NB4 (cell line): ENCODE results near the gene CLDN6.
A peak's percentile ranks its signal among the peaks of the same experiment; 100 is the strongest.

Experiments
- DNase-seq: peaks from one replicate; pipeline ENCODE4 v3.0.0; 2010; ENCODE audit warnings: low read depth
- H3K4me3 ChIP-seq: one replicate; pipeline ENCODE4 v1.5.1; 2011; ENCODE audit warnings: mild to moderate bottlenecking, low read depth, low read length, moderate library complexity
- CTCF ChIP-seq: IDR thresholded peaks from one replicate; pipeline ENCODE4 v1.5.1; 2012; ENCODE audit warnings: low read depth, low read length
- MAX ChIP-seq: IDR thresholded peaks from 2 replicates; pipeline ENCODE4 v1.6.1; 2011; ENCODE audit warnings: low read depth, low read length
- MYC ChIP-seq: IDR thresholded peaks from 2 replicates; pipeline ENCODE4 v1.6.1; 2011; ENCODE audit warnings: low read depth, low read length
- POLR2A ChIP-seq: IDR thresholded peaks from 2 replicates; pipeline ENCODE4 v1.6.1; 2011; ENCODE audit warnings: mild to moderate bottlenecking; ENCODE audit not compliant: insufficient read length; ENCODE audit errors: extremely low read depth

The CLDN6 gene

DNA sequence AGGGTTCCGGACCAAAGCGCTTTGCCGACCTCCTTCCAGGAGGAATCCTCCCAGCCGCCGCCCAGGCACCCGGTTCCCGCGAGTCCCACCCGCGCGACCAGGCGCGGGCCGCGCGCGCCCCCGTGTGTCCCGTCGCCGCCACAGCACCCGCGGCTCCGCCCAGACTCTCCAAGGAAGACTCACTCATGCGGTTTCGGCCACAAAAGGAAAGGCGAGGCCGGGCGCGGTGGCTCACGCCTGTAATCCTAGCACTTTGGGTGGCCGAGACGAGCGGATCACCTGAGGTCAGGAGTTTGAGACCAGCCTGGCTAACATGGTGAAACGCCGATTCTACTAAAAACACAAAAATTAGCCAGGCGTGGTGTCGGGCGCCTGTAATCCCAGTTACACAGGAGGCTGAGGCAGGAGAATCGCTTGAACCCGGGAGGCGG lies 34.3 kb downstream of the CLDN6 start:
- DNase-seq: peak; percentile 81
- no peak overlapping the region for H3K4me3 ChIP-seq
- TF ChIP-seq CTCF (peak; percentile 60), POLR2A (no peak), MYC (peak; percentile 47; the same call in 1 of the 2 replicates)

- DNase-seq: no peak
- H3K4me3 ChIP-seq: no peak overlapping the region
- no peak for TF ChIP-seq POLR2A
Measured at GRCh38 chr16:2982402-2982801, 35.6 kb downstream of the CLDN6 start.

DNA sequence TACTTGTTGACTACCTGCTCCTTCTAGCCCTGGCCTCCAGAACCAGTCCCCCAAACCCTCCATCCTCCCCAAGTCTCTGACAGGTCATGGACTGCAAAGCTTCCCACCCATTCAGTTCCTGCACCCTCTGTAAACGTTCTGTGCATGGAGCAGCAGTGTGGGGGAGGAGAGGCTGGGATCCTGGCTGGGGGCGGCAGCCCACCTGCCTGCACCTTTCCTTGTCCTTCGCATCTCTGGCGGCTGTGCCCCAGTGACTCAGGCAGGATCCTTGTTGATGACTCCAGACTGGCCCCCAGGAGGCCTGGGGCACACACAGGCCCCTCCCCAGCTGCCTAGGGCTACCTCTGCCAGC lies 36.1 kb downstream of the CLDN6 start:
- TF ChIP-seq CTCF (no peak), MYC (no peak)
- H3K4me3 ChIP-seq: no peak overlapping the region
- no peak for DNase-seq

DNA sequence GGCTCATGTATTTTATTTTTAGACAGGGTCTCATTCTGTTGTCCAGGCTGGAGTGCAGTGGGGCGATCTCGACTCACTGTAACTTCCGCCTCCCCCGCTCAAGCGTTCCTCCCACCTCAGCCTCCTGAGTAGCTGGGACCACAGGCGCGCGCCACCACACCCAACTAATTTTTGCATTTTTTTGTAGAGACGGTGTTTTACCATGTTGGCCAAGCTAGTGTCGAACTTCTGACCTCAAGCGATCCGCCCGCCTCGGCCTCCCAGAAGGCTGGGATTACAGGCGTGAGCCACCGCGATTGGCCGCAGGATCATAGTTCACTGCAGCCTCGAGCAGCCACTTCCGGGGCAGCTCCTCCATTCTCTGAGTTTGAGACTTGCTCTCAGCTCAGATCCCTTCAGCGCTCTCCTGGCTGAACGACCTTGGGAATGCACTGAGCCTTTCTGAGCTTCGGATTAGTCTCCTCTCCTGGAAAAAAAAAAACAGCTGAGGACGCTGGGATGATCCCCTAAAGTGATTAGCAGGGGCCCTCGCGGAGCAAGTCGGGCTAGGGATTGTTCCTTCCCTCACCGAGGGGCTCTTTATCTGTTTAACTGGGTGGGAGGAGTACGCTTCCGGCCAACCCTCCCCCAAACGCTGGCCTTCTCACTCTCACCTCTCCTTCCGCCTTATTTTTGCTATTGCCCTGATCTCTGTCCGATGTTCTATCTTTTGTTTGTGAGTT lies 36.6 kb downstream of the CLDN6 start:
- DNase-seq: no peak
- TF ChIP-seq CTCF: no peak
- TF ChIP-seq MYC: no peak
- TF ChIP-seq POLR2A: no peak
- no peak for TF ChIP-seq MAX
- H3K4me3 ChIP-seq: peak overlapping the region; percentile 69

DNA sequence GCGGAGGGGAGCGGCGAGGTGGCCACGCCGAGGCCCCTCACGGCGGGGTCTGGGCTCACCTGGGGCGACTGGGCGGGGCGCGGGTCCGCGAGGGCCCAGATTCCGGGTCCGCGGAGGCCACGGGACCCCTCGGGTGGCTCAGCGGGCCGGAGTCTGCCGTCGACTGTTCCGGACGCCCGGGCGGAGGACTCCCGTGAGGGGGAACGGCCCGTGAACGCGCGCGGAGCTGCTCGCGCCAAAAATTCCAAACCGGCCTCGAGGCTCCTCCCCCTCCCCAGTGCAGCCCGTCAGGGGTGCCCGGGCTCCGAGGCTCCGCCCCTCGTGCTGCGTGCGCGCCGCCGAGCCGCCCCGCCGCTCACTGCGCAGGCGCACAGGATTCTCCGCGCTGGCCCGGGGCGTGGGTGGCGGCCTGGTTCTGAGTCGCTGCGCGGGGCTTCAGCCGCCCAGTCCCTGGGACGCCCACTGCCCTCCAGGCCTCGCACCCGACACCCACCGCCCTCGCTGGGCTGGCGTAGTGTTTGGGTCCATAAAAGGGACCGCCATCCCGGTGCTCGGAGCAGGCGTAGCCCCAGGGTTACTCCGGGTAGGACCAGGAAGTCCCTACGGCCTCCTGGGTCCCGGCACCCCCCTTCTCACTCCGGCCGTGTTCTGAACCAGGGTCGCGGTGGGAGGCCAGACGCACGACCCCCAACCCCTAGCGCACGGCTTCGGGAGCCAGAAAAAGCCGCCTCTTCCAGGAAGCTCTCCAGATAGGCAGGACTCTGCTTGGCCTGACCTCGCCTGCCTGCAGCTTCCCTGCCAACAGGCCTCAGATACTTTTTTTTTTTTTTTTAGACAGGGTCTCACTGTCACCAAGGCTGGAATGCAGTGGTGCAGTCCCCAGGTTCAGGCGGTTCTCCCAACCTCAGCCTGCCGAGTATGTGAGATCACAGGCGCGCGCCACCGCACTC lies 37.5 kb downstream of the CLDN6 start, which contains the start of gene PKMYT1:
Gene PKMYT1, minus strand, starts transcription at position 220 of the 950 bp plus-strand sequence. CDS start 789 bp downstream, outside the sequence.
- peak; percentile 88 for DNase-seq
- TF ChIP-seq MYC (0 out of 2 replicates have a peak, but pooled peaks have one; percentile 58), CTCF (no peak), POLR2A (peak; percentile 98), MAX (peak; percentile 60; the same call in 1 of the 2 replicates)

GRCh38 chr16:2979669-2980226 lies 38.2 kb downstream of the CLDN6 start:
- H3K4me3 ChIP-seq: peak overlapping the region; percentile 71
- TF ChIP-seq POLR2A: no peak
- no peak; the same call in 1 of the 2 replicates for TF ChIP-seq MYC
- no peak for TF ChIP-seq CTCF
- no peak for TF ChIP-seq MAX
- peak; percentile 60 for DNase-seq

More for the DNA sequence above, 37.5 kb downstream of the CLDN6 start, which contains the start of gene PKMYT1:
- peak within 1 kb of the TSS; percentile 71 for H3K4me3 ChIP-seq
